Right lobe of liver (tissue), 4 donors: Measurements from ENCODE around the gene PRPF6.

Experiments
- CTCF ChIP-seq, 4 donors: fragments of 200-600 bp in 3 of 4; fragments of 450-650 bp in 1 of 4; IDR thresholded peaks; one replicate each; pipeline versions ENCODE4 v1.5.1 to v1.8.0; 2016 to 2022; ENCODE audit warnings: antibody characterized with exemption in 4 of 4, mild to moderate bottlenecking in 2 of 4
- POLR2A ChIP-seq: fragments of 450-650 bp; IDR thresholded peaks from one replicate; pipeline ENCODE4 v1.6.1; 2017; ENCODE audit warnings: antibody characterized with exemption, mild to moderate bottlenecking
- donor health status: DM: no; HTN: no; CAD: no.
- donor health status: DM: no; HTN: no; CAD: no.
- donor health status: DM: no; HTN: yes; CAD: no.

DNA sequence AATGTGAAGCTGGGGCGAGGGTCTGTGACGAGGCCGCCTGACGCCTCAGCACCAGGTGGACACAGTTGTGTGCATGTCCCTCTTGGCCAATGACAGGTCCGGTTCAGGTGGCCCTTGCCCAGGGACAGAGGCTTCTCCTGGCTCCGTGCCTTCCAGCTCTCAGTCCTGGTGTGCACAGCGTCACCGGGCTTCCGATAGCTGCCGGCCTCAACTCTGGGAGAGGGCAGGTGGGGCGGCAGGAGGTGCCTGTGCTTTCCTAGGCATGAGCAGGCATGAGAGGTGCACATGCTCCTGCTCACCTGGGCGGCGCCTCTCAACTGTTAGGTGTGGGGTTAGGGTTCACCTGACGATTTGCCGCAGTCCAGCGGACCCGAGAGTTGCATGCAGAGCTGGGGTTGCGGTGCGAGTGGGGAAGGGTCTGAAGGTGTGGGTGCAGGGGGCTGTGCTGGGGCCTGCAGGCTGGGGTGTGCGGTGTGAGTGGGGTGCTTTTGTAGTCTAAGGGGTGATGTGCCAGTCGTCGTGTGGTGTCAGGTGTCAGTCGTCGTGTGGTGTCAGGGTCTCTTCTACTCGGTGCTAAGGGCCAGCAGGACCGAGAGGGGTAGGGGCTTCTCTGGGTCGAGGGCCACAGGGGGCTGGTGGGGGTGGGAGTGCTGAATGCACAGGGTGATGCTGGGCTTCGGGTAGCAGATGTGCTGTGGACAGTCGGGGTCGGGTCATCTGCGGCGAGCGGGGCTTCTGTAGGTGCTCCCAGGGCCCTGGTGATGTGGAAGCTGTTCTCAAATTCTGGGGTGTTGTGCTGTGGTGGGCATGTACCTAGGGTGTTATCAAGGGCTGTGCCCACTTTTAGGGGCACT is 72.3 kb downstream of the PRPF6 start:
- TF ChIP-seq CTCF (IDR thresholded peaks at IDR 0.05) (no peak), POLR2A (no peak)
